Keratinocyte (primary cell): ENCODE data around the gene VTI1A.
"Not testable (repeated sequence)": the region's sequence is repeated elsewhere in the genome, so short reads cannot be mapped to it uniquely, and the experiment has no call there.

ENCODE experiments used
- EZH2 ChIP-seq: IDR thresholded peaks from one replicate; pipeline ENCODE4 v1.6.1; 2012; ENCODE audit warnings: inconsistent platforms, mild to moderate bottlenecking, low read length, moderate library complexity
- TF ChIP-seq, protein P1 (sequence below), 3 experiments: IDR thresholded peaks in 1 of 3; conservative IDR thresholded peaks in 1 of 3; optimal IDR thresholded peaks in 1 of 3; 2 replicates in 2 of 3; 3 replicates in 1 of 3; pipeline versions ENCODE3 to v1.5.1; 2011; ENCODE audit warnings: low read length in 3 of 3, mild to moderate bottlenecking in 3 of 3, moderate library complexity in 2 of 3, control low read depth in 1 of 3, inconsistent platforms in 1 of 3; ENCODE audit not compliant: insufficient read depth in 2 of 3; ENCODE audit errors: extremely low read depth in 1 of 3

DNA sequence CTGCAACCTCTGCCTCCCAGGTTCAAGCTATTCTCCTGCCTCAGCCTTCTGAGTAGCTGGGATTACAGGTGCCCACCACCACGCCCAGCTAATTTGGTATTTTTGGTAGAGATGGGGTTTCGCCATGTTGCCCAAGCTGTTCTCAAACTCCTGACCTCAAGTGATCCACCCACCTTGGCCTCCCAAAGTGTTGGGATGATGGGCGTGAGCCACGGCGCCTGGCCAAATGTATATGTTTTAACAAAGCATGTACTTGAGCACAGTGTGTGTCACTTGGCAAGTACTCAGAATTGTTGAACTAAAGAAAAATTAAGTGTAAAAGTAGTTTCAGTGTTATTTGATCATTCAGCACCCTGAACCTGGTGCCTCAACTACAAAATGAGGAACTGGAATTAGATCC, 17.1 kb downstream of the VTI1A start:
- TF ChIP-seq, protein P1, sequence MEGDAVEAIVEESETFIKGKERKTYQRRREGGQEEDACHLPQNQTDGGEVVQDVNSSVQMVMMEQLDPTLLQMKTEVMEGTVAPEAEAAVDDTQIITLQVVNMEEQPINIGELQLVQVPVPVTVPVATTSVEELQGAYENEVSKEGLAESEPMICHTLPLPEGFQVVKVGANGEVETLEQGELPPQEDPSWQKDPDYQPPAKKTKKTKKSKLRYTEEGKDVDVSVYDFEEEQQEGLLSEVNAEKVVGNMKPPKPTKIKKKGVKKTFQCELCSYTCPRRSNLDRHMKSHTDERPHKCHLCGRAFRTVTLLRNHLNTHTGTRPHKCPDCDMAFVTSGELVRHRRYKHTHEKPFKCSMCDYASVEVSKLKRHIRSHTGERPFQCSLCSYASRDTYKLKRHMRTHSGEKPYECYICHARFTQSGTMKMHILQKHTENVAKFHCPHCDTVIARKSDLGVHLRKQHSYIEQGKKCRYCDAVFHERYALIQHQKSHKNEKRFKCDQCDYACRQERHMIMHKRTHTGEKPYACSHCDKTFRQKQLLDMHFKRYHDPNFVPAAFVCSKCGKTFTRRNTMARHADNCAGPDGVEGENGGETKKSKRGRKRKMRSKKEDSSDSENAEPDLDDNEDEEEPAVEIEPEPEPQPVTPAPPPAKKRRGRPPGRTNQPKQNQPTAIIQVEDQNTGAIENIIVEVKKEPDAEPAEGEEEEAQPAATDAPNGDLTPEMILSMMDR (optimal IDR thresholded peaks at IDR 0.05 in 1 of 3, IDR thresholded peaks at IDR 0.05 in 1 of 3, conservative IDR thresholded peaks at IDR 0.05 in 1 of 3; ENCODE audit: extremely low read depth in 1 of 3, insufficient read depth in 2 of 3, low read length in 3 of 3) = not testable (repeated sequence)
- not testable (repeated sequence) for TF ChIP-seq EZH2
